Non-pigmented ciliary epithelial cell (primary cell): ENCODE data around the gene TPPP3.

Experiments used
- DNase-seq: peaks from one replicate; pipeline ENCODE4 v3.0.0-alpha.2; 2010; ENCODE audit warnings: low read depth

Gene TPPP3

DNA sequence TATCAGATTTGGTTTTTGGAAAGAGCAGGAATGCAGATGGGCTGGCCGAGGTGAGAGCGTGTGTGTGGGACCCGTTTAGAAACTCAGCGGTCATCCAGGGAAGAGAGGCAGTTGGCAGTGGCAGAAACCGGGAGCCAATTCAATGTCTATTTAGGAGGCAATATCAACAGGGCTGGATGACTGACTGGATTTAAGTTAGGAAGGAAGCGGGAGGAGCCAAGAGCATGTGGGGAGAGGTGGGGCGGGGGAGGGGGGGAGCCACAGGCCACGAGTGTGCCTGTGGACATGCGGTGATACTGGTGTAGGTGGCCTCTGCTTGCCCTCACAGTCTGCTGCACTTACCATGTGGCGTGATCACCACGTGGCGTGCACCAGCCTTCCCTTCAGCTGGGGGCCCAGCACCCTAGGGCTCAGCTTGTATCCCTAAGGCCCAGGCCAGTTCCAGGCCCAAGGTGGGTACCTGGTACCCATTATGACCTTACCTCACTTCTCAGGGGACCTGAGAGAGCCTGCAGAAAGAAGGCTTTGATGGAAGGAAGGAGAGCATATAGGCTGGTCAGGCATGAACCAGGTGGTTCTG, 10.8 kb upstream of the TPPP3 start:
- DNase-seq = no peak

DNA sequence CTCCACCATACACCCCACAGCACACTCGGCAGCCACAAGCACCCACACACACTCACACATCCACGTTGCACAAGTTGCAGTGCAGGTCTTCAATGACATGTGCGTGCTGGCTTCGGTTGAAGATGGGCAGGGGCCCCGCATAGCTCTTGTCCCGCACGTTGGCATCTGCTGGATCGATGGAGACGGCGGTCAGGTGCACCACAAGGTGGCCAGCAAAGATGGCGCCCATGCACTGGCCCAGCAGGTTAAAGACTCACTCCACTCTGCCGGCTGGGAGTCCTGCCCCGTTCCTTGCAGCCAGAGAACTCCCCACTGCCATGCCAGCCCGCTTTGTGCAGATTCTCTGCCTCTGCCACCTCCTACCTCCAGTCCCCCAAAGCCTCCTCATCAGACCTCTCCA, 7.6 kb upstream of the TPPP3 start:
- DNase-seq = no peak

DNA sequence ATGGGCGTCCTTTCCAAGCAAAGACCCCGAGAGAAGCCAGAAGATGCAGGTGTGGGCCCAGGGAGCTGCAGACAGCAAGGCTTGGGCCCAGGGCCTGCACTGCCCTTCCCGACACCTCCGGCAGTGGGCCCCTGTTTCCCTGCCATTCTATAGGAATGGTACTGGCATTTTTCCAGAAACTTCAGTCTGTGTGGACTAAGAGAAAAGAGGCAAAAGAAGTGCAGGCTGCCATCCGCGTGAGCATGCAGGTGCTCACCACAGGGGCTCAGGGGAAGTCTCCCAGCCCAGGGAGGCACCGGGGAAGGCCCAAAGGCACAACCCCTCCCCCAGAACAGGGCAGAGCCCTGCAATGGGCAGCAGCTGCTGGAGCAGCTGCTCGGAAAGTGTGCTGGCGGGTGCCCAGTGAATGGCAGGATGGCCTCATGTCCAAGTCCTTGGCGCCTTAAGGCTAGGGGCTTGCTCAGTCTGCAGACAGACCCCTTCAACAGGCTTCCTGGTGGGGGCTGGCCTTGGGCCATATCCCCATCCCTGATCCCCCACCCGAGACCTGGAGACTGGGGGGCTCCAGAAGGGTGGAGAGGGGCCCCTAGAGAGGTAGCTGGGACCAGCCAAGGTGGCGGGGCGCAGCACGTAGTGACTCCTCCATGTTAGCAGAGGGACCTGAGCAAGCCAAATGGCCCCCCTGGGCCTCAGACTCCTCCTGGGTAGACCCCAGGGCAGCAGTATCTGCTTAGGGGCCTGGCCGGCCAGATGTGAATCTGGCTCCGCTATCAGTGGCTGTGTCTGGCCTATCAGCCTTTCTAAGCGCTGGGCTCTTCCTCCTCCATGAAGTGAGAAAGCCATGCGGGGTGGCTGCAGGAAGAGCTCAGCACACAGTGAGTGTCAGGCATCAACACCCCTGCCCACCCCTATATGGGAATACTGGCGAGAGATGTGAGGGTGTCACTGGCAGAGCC, 6.7 kb upstream of the TPPP3 start:
- no peak for DNase-seq

DNA sequence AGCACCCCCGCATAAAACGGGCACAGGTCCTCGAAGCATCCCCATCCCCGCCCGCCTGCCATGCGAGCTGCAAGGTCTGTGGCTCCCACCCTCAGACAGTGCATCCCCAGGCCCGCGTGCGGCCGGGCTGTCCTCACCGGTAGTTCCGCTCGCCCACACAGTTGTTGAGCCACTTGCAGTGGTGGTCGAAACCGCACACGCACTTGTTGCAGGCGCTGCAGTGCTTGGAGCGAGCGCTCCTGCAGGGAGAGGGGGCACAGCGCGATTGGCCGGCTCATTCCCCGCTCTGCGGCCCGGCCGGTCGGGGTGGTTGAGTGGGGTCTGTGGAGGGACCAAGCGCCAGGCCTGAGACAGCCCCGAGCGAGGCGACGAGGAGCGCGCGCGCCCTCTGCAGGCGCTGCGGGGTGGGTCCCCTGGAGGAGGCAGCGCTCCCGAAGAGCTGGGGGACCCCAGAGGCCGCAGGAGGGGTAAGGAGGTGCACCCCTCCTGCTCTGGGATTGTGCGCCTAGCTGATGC, 6.0 kb upstream of the TPPP3 start:
- no peak for DNase-seq

DNA sequence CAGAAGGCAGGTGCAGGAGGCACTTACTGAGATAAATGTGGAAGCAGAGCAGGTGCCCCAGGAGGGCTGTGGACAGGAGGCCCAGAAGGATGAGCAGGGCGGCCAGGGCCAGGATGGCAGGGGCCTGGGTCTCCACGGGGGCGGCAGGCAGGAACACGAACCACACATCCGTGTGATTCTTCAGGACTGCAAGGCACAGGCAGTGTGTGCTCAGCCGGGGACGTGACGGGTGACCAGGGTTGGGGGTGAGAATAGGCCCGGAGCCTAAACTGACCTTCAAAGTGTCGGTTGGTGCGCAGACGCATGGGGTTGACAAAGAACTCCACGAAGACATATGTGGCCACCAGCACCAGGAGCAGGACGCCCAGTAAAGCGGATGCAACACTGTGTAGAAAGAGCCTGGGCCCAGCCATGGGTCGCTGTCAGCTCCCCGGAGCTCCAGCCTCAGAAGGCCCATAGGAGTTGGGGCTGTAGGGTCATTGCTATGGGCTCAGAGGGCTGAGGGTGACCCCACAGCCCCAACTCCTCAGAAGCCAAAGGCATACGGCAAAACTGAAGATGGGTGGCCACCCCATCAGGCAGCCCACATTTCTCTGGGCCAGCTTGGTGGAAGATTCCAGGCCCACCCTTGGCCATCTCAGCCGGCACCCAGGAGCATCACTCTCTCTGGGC, 5.4 kb upstream of the TPPP3 start:
- no peak for DNase-seq

DNA sequence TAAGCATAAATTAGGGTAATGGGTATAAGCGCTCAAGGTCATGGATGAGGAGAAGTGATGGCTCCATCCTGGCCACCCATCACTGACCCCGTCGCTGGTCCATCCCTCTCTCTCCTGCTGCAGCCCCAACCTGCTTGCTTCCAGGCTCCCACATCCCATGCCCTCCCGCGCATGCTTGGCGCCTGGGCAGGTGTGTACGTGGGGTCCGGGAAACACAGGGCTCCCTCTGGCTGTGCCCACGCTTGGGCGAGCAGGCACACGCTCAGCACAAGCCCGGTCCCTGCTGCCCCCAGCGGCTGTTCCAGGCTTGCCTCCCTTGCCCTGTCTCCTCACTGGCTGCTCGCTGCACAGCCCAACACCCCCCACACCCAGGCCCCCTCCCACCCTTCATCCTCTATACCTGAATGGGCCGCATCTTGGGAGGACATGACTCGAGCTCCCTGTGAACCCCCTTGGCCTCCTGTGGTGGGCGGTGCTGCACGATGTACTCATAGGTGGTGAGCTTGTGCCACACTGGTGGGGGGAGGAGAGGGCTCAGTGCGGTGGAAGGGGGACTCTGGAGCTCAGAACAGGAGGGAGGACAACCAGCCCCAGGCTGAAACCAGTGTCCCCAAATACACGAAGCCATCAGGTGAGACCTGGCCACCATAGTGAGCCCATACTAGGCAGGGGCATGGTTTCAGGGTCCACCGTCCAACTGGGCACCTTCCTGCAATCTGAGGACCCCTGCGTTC, 4.7 kb upstream of the TPPP3 start:
- DNase-seq = no peak

DNA sequence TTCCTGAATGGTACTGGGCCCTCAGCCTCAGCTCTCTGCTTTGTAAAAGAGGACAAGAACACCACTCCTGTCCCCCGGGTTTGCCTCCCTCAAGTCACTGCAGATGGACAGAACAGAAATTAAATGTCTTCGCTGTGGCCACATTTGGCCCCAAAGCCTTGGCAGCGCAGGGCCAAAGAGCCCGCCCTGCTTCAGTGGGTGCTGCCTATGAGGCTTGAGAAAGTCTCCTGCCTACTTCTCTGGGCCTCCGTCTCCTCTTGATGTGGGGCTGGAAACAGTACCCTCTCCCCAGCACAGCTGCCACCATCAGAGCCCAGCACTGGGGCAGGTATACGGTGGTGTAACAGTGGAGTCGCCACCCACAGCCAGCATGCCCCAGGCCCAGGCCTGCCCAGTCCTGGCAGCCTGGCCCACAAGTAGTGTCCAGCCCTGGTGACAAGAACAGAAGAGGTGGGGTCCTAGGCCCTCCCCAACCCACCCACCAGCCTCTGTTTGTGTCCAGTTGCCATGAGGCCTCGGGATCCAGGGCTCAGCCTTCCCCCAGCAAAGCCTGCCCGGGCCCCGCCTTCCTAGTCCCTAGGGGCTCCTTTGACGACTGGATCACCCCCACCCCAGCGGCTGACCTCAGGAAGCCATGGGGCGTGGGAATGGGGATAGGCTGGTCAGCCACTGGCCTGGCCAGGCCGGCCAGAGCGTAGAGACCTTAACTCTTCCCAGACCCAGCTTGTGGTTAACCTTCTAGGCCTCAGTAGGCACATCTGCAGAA, 3.9 kb upstream of the TPPP3 start:
- DNase-seq = no peak

DNA sequence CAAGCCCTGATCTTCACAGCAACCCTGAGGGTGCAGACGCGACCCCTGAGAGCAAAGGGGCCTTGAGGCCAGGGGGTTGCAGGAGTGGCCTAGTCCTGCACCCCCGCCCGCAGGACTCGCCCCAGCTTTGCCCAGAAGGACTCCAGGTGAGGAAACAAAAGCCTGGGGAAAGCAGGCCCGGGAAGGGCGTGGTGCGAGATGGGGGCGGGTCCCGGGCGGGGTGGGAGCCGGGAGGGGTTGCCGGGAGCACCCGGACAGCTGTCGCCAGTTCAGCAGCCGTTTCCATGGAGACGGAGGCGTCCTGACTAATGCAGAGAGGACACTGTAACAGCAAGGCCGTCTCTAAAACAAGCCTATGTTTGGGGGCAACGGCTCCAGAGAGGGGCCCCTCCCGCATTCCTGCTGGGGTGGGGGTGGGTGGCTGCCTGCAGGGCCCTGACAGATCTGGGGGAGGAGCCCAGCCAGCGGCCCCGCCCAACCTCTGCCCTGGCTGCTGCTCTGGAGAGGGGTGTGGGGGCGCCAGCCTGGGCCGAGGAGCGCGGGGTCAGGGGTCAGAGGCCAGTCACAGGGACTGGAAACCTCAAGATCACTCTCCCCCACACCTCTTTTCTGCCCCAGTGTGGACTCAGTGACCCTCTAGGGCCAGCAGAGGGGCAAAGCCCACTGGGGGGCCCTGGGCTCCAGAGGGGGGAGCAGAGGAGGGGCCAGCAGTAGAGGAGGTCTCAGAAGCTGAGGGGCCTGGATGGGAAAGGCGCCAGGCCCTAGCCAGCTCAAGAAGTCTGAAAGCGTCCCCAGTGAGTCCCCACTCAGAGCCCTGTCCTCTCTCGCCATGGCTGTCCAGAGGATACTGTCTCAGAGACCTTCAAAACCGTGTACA, 3.1 kb upstream of the TPPP3 start:
- no peak for DNase-seq

DNA sequence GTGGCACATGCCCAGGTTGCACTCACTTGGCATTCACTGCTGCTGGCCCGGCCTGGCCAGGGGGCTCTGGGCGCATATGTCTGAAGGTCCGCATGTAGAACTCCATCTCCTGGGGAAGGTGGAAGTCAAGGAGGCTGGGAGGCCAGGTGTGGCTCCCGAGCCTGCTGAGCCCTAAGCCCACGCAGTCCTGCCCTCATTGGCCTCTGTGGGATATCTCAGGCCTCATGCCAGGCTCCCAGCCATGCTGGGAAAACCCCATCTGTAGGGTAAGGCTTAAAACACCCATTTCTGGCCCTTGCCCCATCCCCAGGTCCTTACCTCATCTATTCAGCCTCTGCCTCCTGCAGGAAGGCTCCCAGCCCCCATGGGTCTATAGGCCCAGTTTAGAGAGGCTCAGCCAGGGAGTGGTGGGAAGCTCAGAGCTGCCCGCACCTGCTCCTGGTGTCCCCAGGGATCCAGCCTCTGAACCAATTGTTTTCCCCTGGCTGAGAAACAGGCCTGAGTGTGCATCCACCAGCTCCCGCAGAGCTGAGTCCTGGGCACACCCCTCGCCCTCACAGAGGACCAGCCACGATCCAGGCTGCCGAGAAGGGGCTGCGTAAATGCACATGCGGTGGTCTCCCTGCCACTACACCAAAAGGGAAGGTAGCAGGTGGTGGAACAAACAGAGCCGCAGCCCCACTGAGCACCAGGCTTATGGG, 2.3 kb upstream of the TPPP3 start:
- DNase-seq = no peak

DNA sequence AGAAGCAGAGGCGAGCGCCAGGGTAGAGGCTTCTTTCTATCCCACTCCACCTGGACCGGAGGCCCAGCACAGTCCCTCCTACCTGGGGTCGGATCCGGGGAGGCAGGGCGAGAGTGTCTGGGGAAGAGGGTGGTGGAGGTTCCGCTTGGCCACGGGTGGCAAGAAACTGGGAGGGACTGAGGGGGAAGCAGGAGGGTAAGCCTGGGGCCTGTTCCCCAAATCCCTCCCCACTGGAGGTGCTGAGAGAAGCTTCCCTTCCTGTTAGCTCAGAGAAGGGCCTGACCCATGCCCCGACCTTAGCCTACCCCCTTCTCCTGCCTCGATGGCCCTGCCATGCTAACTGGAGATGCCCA, 1.8 kb upstream of the TPPP3 start:
- no peak for DNase-seq

DNA sequence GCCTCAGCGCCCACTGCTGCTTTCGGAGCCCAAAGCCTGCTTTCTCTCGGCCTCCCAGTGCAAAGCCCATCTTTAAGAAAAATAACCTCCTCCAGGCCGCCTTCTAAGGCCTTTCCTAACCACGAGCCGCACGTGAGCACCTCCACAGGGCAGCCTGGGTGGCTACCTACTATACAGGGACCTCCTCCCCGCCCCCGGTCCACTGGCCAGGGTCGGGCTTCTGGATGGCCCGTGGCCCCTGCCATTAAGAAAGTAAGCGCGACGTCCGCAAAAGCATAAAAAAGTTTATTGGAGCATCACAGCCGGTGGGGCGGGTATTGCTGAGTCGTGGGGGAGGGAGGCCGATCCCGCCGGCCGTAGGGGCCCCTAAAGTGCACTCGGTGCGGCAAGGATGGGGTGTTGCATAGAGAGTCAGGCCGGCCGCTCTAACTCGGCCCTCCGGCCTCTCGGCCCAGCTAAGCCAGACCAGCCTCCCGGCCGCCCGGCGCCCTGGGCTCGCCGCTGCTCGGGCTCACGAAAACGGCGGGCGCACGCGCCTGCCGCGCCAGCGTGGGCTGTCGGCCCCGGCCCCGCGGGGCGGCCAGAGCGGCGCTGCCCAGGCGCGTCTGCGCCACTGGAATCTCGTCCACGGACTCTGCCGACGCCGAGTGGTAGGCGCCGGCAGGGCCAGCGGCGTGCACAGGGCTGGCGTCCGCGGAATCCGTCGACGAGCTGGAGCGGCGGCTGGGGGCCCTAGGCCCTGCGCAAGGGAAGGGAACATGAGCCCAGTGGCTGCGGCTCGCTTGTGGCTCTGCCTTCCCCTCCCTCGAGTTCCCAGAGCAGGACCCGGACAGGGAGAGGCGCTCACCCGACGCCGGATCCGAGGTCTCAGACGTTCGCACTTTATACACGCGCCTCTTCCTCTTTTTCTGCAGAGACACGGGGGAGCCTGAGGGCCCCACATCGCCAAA, 1.1 kb upstream of the TPPP3 start:
- no peak for DNase-seq

DNA sequence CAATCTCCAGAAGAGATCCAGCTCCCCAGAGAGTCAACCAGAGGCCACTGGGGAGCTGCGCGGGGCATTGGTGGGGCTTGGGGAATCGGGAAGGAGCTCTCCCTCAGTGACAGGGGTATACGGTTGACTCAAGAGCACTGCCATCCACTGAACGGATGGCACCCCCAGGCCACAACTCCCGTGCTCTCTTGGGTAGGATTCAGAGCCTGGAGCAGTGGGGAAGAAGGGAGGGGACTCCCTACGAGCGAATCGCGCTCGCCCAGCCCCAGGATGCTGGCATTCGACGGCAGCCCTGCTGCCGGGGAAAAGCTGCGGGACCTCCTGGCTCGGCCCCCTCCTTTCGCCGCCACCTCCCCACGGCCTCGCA, 473 bp upstream of the TPPP3 start:
- no peak for DNase-seq

DNA sequence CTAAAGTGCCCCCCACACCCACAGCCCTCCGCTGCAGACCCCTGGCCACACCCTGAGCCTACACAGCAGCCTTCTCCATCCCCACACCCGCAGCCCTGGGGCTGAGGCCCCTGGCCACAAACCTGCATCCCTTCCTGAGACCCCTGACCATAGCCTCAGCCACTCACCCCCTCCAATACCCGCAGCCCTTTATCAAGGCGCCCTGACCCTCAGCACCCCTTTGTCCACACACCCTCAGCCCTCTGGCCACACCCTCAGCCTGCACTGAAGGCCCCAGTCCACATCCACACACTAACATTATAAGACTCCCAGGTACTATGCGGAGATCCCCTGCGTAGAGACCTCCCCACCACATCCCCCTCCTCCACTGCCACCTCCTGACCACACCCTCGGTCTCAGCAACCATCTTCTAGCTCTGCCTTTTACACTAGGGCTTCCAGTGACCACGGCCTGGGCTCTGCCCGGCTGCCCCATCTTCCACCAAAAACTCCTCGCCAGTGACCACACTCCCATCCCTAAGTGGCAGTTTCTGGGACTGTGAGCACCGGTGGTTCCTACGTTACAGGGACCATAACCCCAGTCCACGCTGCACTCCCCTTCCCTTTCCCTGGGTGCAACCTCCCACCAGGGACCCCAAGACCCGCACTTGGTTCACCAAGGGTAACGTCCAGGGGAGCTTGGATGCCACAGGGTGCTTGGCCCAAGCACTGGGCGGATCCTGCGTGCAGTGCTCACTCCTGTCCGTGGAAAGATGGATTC, 818 bp downstream of the TPPP3 start:
- DNase-seq = no peak

DNA sequence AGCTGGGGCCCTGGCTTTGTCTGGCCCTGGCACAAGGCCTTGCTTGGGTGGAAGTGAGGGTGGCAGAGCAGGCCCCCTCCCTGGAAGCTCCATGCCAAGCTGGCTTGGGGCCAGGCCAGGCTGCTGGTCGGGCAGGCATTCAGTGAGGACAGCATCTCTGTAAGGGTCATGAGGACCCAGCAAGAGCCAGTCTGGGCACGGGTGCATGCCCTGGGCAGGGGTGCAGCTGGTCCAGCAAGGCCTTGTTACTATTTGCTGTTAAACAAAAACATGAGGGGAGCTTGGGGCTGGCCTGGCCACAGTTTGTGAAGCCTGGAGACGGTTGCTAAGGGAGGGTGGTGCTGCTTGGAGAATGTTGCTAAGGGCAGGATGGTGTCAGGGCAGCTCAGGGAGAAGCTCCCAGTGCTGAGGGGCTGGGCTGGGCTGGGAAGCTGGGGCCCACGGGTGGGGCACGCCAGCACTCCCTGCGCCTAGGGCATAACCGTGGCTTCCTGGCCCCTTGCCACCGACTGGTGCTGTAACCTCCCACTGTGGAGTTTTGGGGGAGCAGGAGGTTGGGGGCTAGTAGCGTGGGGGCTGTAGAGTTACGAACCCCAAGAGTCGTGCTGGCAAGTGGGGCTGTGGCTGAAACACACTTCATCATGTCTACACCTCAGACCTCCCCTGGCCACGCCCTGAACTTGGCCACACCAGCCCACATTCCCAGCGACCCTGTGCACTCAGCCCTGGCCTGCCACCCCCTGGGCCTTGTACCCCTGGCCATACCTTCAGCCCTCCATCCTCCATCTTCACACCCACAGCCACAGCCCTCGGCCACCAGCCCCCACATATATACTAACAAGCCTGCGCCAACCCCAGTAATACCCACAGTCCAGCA, 1.6 kb downstream of the TPPP3 start:
- DNase-seq = no peak

DNA sequence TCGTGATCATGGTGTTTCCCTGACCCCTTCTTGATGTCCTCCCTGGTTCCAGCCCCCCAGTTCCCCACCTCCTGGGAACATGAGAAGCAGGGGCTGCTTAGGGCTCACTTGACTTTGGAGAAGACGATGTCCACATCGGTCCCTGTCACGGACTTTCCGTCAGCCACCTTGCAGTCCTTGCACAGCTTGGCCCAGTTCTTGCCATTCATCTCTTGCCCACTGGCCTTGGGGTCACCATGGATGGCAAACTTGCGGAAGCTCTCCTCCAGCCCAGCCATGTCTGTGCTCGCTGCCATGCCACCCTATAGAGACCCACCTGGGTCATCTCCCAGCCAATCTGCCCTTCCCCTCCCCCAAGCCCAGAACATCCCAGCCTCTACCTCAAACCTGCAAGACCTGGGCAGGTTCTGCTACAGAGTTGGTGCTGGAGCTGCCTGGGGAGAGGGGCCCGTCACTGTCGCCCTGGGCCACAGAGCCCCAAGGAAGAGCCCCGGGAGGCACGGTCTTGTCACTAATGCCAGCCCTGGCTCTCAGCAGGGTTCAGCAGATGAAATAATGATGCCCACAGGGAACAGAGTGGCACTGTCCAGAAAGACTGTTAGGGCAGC, 2.4 kb downstream of the TPPP3 start:
- DNase-seq = no peak
